ENCODE results near the gene ZNF385B.

ZNF385B gene

GRCh38 chr2:179435000-179435399, 426.4 kb downstream of the ZNF385B start:
- H3K4me3 ChIP-seq (replicated peaks; ENCODE audit: low read depth, low read length), result no peak overlapping the region
- no peak for DNase-seq (ENCODE audit: extremely low read depth, insufficient read length)
- H3K36me3 ChIP-seq (ENCODE audit: control insufficient read depth, insufficient read depth, low read length), result no peaks in the 10 kb centered on the region
- no peak for TF ChIP-seq CTCF (IDR thresholded peaks at IDR 0.05; ENCODE audit: insufficient read depth, low read length, poor library complexity, severe bottlenecking)
- H3K27me3 ChIP-seq (replicated peaks; ENCODE audit: control insufficient read depth, insufficient read depth, low read length), result no peaks in the 10 kb centered on the region

DNA sequence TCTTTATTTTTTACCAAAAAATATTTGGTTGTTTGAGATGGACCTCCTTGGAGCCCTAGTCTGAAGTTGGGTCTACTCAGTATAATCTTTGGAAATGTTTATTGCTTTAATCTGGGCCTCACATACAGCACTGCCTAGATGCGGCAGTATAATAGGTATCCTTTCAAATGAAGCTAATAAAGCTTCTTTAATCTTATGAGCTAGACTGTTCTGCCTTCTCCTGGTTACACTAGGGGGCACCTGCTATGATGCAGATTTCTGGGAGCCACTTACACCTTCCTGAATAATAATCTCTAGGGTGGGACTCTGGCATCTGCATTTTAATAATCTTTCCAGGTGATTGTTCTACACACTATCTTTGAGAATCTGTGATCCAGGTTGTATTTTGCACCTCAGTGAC, 427.1 kb downstream of the ZNF385B start:
- no peak for TF ChIP-seq CTCF (IDR thresholded peaks at IDR 0.05; ENCODE audit: insufficient read depth, low read length, poor library complexity, severe bottlenecking)
- no peaks in the 10 kb centered on the region for H3K36me3 ChIP-seq (ENCODE audit: control insufficient read depth, insufficient read depth, low read length)
- no peaks in the 10 kb centered on the region for H3K27me3 ChIP-seq (replicated peaks; ENCODE audit: control insufficient read depth, insufficient read depth, low read length)
- DNase-seq (ENCODE audit: extremely low read depth, insufficient read length), result no peak
- no peak overlapping the region for H3K4me3 ChIP-seq (replicated peaks; ENCODE audit: low read depth, low read length)

DNA sequence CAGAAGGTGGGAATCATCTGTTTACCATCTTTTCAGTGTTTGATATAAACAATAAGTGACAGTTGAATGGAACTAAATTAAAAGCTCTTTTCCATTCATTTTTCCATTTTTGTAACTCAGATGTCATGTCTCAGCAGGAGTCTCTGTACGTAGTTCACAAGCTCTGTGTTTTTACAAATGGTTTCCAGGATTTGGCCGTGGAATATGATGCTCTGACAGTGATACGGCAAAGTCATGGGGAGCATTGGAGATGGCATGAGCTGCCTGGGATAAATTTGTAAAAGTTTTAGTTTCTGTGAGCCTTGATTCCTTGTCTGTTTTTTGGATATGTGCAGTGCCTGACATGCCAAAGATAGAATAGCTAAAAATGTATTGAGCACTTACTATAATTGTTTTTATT, 428.7 kb downstream of the ZNF385B start:
- Histone ChIP-seq H3K4me3 (replicated peaks; ENCODE audit: low read depth, low read length) (no peak overlapping the region), H3K36me3 (ENCODE audit: control insufficient read depth, insufficient read depth, low read length) (no peaks in the 10 kb centered on the region), H3K27me3 (replicated peaks; ENCODE audit: control insufficient read depth, insufficient read depth, low read length) (no peaks in the 10 kb centered on the region)
- TF ChIP-seq CTCF (IDR thresholded peaks at IDR 0.05; ENCODE audit: insufficient read depth, low read length, poor library complexity, severe bottlenecking), result no peak
- no peak for DNase-seq (ENCODE audit: extremely low read depth, insufficient read length)

DNA sequence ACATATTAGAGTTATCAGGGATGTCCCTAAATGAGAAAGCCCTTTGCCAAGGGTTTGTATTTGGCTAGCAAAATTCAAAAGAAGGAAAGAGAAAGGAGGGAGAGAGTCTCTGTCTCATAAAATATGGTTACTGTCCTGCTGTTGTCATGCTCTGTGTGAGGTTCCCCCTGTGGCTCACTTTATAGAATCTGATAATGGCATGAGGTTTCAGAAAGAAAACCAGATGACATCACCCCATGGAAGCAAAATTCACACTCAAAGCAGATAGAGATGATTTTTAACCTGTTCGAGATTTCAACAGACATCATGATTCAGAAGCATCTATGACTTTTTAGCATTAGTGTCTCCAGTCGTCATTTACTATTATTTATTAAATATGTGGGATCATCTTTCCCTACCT, 431.8 kb downstream of the ZNF385B start:
- TF ChIP-seq CTCF (IDR thresholded peaks at IDR 0.05; ENCODE audit: insufficient read depth, low read length, poor library complexity, severe bottlenecking), result no peak
- no peaks in the 10 kb centered on the region for H3K36me3 ChIP-seq (ENCODE audit: control insufficient read depth, insufficient read depth, low read length)
- no peak overlapping the region for H3K4me3 ChIP-seq (replicated peaks; ENCODE audit: low read depth, low read length)
- H3K27me3 ChIP-seq (replicated peaks; ENCODE audit: control insufficient read depth, insufficient read depth, low read length), result no peaks in the 10 kb centered on the region; the same call in 1 of the 2 replicates
- no peak for DNase-seq (ENCODE audit: extremely low read depth, insufficient read length)

DNA sequence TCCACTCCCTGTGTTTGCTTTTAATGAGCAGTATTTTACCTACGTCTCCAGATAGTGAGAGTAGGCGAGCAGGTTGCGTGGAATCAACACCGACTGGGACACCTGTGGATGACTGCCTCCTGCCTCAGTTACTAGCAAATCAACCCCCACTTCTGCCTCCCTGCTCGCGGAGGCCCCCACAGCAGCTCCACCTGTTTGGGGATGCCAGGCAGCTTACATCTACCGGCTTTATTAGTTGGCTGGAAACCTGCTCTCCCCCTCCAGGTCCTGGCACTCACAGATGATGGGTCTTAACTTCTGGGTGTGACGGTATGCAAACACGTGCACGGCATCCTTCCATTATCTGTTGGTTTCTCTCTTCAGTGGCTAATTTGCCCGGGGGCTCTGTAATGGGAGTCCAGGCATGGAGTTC, 432.3 kb downstream of the ZNF385B start:
- H3K27me3 ChIP-seq (replicated peaks; ENCODE audit: control insufficient read depth, insufficient read depth, low read length), result no peaks in the 10 kb centered on the region; the same call in 1 of the 2 replicates
- H3K36me3 ChIP-seq (ENCODE audit: control insufficient read depth, insufficient read depth, low read length), result no peaks in the 10 kb centered on the region
- no peak overlapping the region for H3K4me3 ChIP-seq (replicated peaks; ENCODE audit: low read depth, low read length)
- TF ChIP-seq CTCF (IDR thresholded peaks at IDR 0.05; ENCODE audit: insufficient read depth, low read length, poor library complexity, severe bottlenecking), result no peak
- DNase-seq (ENCODE audit: extremely low read depth, insufficient read length), result no peak

DNA sequence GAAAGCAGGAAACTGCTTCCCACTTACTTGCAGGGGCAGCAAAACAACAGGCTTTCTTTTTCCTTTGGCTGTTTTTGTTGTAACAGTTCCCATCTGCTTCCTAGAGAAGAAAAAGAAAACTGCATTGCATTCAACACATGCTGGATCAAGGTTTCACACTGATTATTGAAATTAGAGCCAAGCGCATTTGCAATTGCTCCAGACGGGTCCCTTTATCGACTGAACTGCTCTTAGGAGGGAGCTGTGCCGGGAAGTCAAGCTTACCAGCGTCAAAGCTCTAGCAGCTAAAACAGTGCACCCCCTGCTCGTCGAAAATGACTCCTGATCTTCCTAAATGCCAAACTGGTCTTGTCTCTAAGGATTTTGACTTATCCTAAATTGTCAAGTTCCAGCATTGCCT, 432.8 kb downstream of the ZNF385B start:
- no peak overlapping the region for H3K4me3 ChIP-seq (replicated peaks; ENCODE audit: low read depth, low read length)
- no peaks in the 10 kb centered on the region for H3K36me3 ChIP-seq (ENCODE audit: control insufficient read depth, insufficient read depth, low read length)
- no peaks in the 10 kb centered on the region; the same call in 1 of the 2 replicates for H3K27me3 ChIP-seq (replicated peaks; ENCODE audit: control insufficient read depth, insufficient read depth, low read length)
- no peak for TF ChIP-seq CTCF (IDR thresholded peaks at IDR 0.05; ENCODE audit: insufficient read depth, low read length, poor library complexity, severe bottlenecking)
- no peak for DNase-seq (ENCODE audit: extremely low read depth, insufficient read length)
